Measurements from ENCODE around the gene NR2F1. TPM values are rescaled to one million over a fixed set of nuclear protein-coding genes. Genes with fewer than 3 reads are reported as not detected.

The NR2F1 gene
- total RNA-seq, 1 experiment from 2014 or later, result 1.3 TPM

- Histone ChIP-seq H3K4me3 (no peak overlapping the region), H3K4me2 (no peak overlapping the region), H2AFZ (no peak overlapping the region), H3K9me2 (ENCODE audit: insufficient read depth) (no peaks in the 10 kb centered on the region), H3K79me2 (ENCODE audit: low read depth) (no peaks in the 10 kb centered on the region), H4K20me1 (ENCODE audit: insufficient read depth) (no peaks in the 10 kb centered on the region; the same call in 1 of the 2 replicates), H3F3A (ENCODE audit: insufficient read depth, low read depth) (no peaks in the 10 kb centered on the region), H3K27me3 (ENCODE audit: insufficient read depth, low read depth) (no peaks in the 10 kb centered on the region), H3K36me3 (ENCODE audit: low read depth) (peaks cover 21% of the 10 kb centered on the region), H3K27ac (no peak overlapping the region), H3K4me1 (replicated peaks; ENCODE audit: insufficient read depth) (no peaks in the 10 kb centered on the region), H3K9me3 (ENCODE audit: insufficient read depth, low read depth) (no peaks in the 10 kb centered on the region)
- POLR2A ChIA-PET (ENCODE audit: unreplicated experiment), result no interaction called here
- no peak for TF ChIP-seq CTCF (conservative IDR thresholded peaks at IDR 0.05)
- no peak for TF ChIP-seq EZH2 (IDR thresholded peaks at IDR 0.05; ENCODE audit: low read depth)
- intact Hi-C loops (cut with micrococcal nuclease; ENCODE audit: unreplicated experiment), result no loop called here
- DNase-seq, result no peak
- CTCF ChIA-PET, result no interaction called here
- no TSS peak for BruUV-seq (replicated peaks)
Observed at GRCh38 chr5:93557021-93557604, 25.9 kb upstream of the NR2F1 start.

- ChIA-PET CTCF (no interaction called here), POLR2A (ENCODE audit: unreplicated experiment) (no interaction called here)
- H3K4me1 ChIP-seq (replicated peaks; ENCODE audit: insufficient read depth), result no peaks in the 10 kb centered on the region; the same call in 1 of the 2 replicates
- no peaks in the 10 kb centered on the region for H3K9me2 ChIP-seq (ENCODE audit: insufficient read depth)
- H2AFZ ChIP-seq, result no peak overlapping the region
- H3F3A ChIP-seq (ENCODE audit: insufficient read depth, low read depth), result no peaks in the 10 kb centered on the region
- no peaks in the 10 kb centered on the region for H4K20me1 ChIP-seq (ENCODE audit: insufficient read depth)
- no peak overlapping the region for H3K27ac ChIP-seq
- intact Hi-C loops (cut with micrococcal nuclease; ENCODE audit: unreplicated experiment), result no loop called here
- TF ChIP-seq CTCF (conservative IDR thresholded peaks at IDR 0.05) (no peak), EZH2 (IDR thresholded peaks at IDR 0.05; ENCODE audit: low read depth) (no peak)
- H3K4me3 ChIP-seq, result no peak overlapping the region
- H3K9me3 ChIP-seq (ENCODE audit: insufficient read depth, low read depth), result no peaks in the 10 kb centered on the region
- BruUV-seq (replicated peaks), result no TSS peak
- no peaks in the 10 kb centered on the region for H3K27me3 ChIP-seq (ENCODE audit: insufficient read depth, low read depth)
- DNase-seq, result no peak
- H3K4me2 ChIP-seq, result no peak overlapping the region
- peaks cover 7% of the 10 kb centered on the region; the same call in 1 of the 2 replicates for H3K36me3 ChIP-seq (ENCODE audit: low read depth)
- no peaks in the 10 kb centered on the region; the same call in 1 of the 2 replicates for H3K79me2 ChIP-seq (ENCODE audit: low read depth)
Observed at GRCh38 chr5:93566091-93566490, 16.9 kb upstream of the NR2F1 start.

DNA sequence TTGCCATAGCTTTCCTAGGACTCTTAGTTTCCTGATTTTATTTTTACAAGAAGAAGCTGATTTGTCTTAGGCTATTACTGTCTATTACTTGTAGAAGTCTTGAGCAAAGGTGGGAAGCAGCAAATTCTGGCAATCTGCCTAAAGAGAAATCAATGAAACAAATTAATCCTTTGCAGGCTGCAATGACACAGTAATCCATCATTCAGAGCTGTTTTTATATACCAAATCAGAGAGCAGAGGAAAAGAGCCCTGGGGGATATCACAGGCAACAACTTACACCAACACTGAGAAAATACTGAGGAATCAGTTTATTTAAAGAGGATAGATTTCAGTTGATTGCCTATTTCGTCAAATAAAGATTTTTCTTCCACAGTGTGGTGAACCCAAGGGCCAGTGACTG is 15.6 kb upstream of the NR2F1 start:
- Histone ChIP-seq H3K36me3 (ENCODE audit: low read depth) (peaks cover 14% of the 10 kb centered on the region; the same call in 1 of the 2 replicates), H3K79me2 (ENCODE audit: low read depth) (no peaks in the 10 kb centered on the region; the same call in 1 of the 2 replicates), H3K9me3 (ENCODE audit: insufficient read depth, low read depth) (no peaks in the 10 kb centered on the region), H3F3A (ENCODE audit: insufficient read depth, low read depth) (no peaks in the 10 kb centered on the region), H2AFZ (no peak overlapping the region), H3K9me2 (ENCODE audit: insufficient read depth) (no peaks in the 10 kb centered on the region), H3K27me3 (ENCODE audit: insufficient read depth, low read depth) (no peaks in the 10 kb centered on the region), H3K4me1 (replicated peaks; ENCODE audit: insufficient read depth) (no peaks in the 10 kb centered on the region; the same call in 1 of the 2 replicates), H3K4me3 (no peak overlapping the region), H3K27ac (no peak overlapping the region), H3K4me2 (no peak overlapping the region), H4K20me1 (ENCODE audit: insufficient read depth) (no peaks in the 10 kb centered on the region)
- TF ChIP-seq EZH2 (IDR thresholded peaks at IDR 0.05; ENCODE audit: low read depth) (no peak), CTCF (conservative IDR thresholded peaks at IDR 0.05) (no peak)
- POLR2A ChIA-PET (ENCODE audit: unreplicated experiment), result no interaction called here
- no TSS peak for BruUV-seq (replicated peaks)
- DNase-seq, result no peak
- intact Hi-C loops (cut with micrococcal nuclease; ENCODE audit: unreplicated experiment), result no loop called here
- CTCF ChIA-PET, result no interaction called here
